H9 (cell line): ENCODE results near the gene MLLT3. TPM values are rescaled to one million over a fixed set of nuclear protein-coding genes. Genes with fewer than 3 reads are reported as not detected.

ENCODE experiments used
- DNase-seq: peaks from one replicate; pipeline ENCODE4 v3.0.0-alpha.2; 2017
- H2AFZ ChIP-seq: one replicate; pipeline ENCODE4 v1.6.1; 2013; ENCODE audit warnings: mild to moderate bottlenecking, low read length, control low read depth, moderate library complexity
- H2AK5ac ChIP-seq: 2 replicates; pipeline ENCODE4 v1.6.1; 2013; ENCODE audit warnings: low read length, control low read depth, mixed read lengths; ENCODE audit not compliant: insufficient read length
- H2BK120ac ChIP-seq: one replicate; pipeline ENCODE4 v1.6.1; 2013; ENCODE audit warnings: low read depth, mild to moderate bottlenecking, low read length, control low read depth, inconsistent platforms; ENCODE audit not compliant: poor library complexity, severe bottlenecking
- H2BK12ac ChIP-seq: 2 replicates; pipeline ENCODE4 v1.6.1; 2013; ENCODE audit warnings: low read length, control low read depth, mixed read lengths, low read depth; ENCODE audit not compliant: insufficient read length
- H2BK15ac ChIP-seq: 2 replicates; pipeline ENCODE4 v1.6.1; 2013; ENCODE audit warnings: low read depth, low read length, control low read depth
- H2BK20ac ChIP-seq: one replicate; pipeline ENCODE4 v1.6.1; 2013; ENCODE audit warnings: low read depth, mild to moderate bottlenecking, low read length, control low read depth, inconsistent platforms; ENCODE audit not compliant: poor library complexity, severe bottlenecking
- H2BK5ac ChIP-seq: 2 replicates; pipeline ENCODE4 v1.6.1; 2013; ENCODE audit warnings: low read length, control low read depth, mixed read lengths; ENCODE audit not compliant: insufficient read length
- H3K14ac ChIP-seq: 2 replicates; pipeline ENCODE4 v1.6.1; 2013; ENCODE audit warnings: low read length, control low read depth; ENCODE audit not compliant: insufficient read depth
- H3K18ac ChIP-seq: 2 replicates; pipeline ENCODE4 v1.6.1; 2013; ENCODE audit warnings: low read depth, mild to moderate bottlenecking, mixed read lengths, low read length, control low read depth; ENCODE audit not compliant: insufficient read length
- H3K23ac ChIP-seq: 2 replicates; pipeline ENCODE4 v1.6.1; 2013; ENCODE audit warnings: low read length, control low read depth, mixed read lengths, low read depth; ENCODE audit not compliant: insufficient read length
- H3K23me2 ChIP-seq: 2 replicates; pipeline ENCODE4 v1.6.1; 2013; ENCODE audit warnings: low read depth, mild to moderate bottlenecking, mixed read lengths, low read length, control low read depth; ENCODE audit not compliant: insufficient read length, poor library complexity, severe bottlenecking
- H3K27ac ChIP-seq: 2 replicates; pipeline ENCODE4 v1.5.1; 2013; ENCODE audit warnings: low read length, control low read depth, mixed read lengths, low read depth; ENCODE audit not compliant: insufficient read length
- H3K27me3 ChIP-seq: 2 replicates; pipeline ENCODE4 v1.6.1; 2013; ENCODE audit warnings: low read length, control low read depth, inconsistent platforms; ENCODE audit not compliant: insufficient read depth
- H3K4ac ChIP-seq: 2 replicates; pipeline ENCODE4 v1.6.1; 2013; ENCODE audit warnings: low read depth, mild to moderate bottlenecking, control low read depth, inconsistent platforms, low read length, moderate library complexity
- H3K4me1 ChIP-seq: 2 replicates; pipeline ENCODE4 v1.6.1; 2013; ENCODE audit warnings: low read length, control low read depth, inconsistent platforms; ENCODE audit not compliant: insufficient read depth
- H3K4me2 ChIP-seq: 2 replicates; pipeline ENCODE4 v1.6.1; 2013; ENCODE audit warnings: low read length, control low read depth, mixed read lengths; ENCODE audit not compliant: insufficient read length, insufficient read depth
- H3K56ac ChIP-seq: 2 replicates; pipeline ENCODE4 v1.6.1; 2013; ENCODE audit warnings: low read depth, mild to moderate bottlenecking, mixed read lengths, low read length, control low read depth; ENCODE audit not compliant: insufficient read length
- H3K79me1 ChIP-seq: 2 replicates; pipeline ENCODE4 v1.6.1; 2013; ENCODE audit warnings: low read depth, mild to moderate bottlenecking, moderate library complexity, low read length, control low read depth, inconsistent platforms; ENCODE audit not compliant: insufficient read depth, poor library complexity, severe bottlenecking
- H3K79me2 ChIP-seq: 2 replicates; pipeline ENCODE4 v1.6.1; 2013; ENCODE audit warnings: low read length, control low read depth, inconsistent platforms; ENCODE audit not compliant: insufficient read depth
- H3K9ac ChIP-seq: 2 replicates; pipeline ENCODE4 v1.6.1; 2013; ENCODE audit warnings: low read length, control low read depth, mixed read lengths; ENCODE audit not compliant: insufficient read length; ENCODE audit errors: extremely low read depth
- H3K9me3 ChIP-seq: one replicate; pipeline ENCODE4 v1.6.1; 2013; ENCODE audit warnings: low read depth, low read length, inconsistent platforms; ENCODE audit not compliant: control insufficient read depth
- H3T11ph ChIP-seq: one replicate; pipeline ENCODE4 v1.6.1; 2013; ENCODE audit warnings: mild to moderate bottlenecking, low read length, control low read depth, inconsistent platforms
- H4K20me1 ChIP-seq: one replicate; pipeline ENCODE4 v1.6.1; 2013; ENCODE audit not compliant: control insufficient read depth, insufficient read length, insufficient read depth
- H4K5ac ChIP-seq: 2 replicates; pipeline ENCODE4 v1.6.1; 2013; ENCODE audit warnings: low read depth, mild to moderate bottlenecking, mixed read lengths, low read length, control low read depth; ENCODE audit not compliant: insufficient read length
- H4K8ac ChIP-seq: replicated peaks from 2 replicates; pipeline ENCODE4 v1.6.1; 2013; ENCODE audit warnings: low read length, control low read depth, mixed read lengths, low read depth; ENCODE audit not compliant: insufficient read length
- H4K91ac ChIP-seq: 2 replicates; pipeline ENCODE4 v1.6.1; 2013; ENCODE audit warnings: low read depth, mild to moderate bottlenecking, moderate library complexity, mixed read lengths, low read length, control low read depth; ENCODE audit not compliant: insufficient read length
- H3K27ac Mint-ChIP-seq, 3 experiments: 2 replicates in 2 of 3; 3 replicates in 1 of 3; pipeline ENCODE4 v1.8.0; 2020 to 2021; ENCODE audit warnings: mixed read lengths in 3 of 3, mild to moderate bottlenecking in 1 of 3, moderate library complexity in 1 of 3
- H3K27me3 Mint-ChIP-seq: 2 replicates; pipeline ENCODE4 v1.8.0; 2021; ENCODE audit warnings: low read depth, mild to moderate bottlenecking, moderate library complexity, mixed read lengths
- H3K36me3 Mint-ChIP-seq, 3 experiments: 2 replicates in 2 of 3; 3 replicates in 1 of 3; pipeline ENCODE4 v1.8.0; 2020 to 2021; ENCODE audit warnings: low read depth in 3 of 3, mixed read lengths in 3 of 3; ENCODE audit not compliant: insufficient read depth in 1 of 3
- H3K4me1 Mint-ChIP-seq, 2 experiments: 2 replicates each; pipeline ENCODE4 v1.8.0; 2020; ENCODE audit warnings: mixed read lengths in 2 of 2
- H3K4me3 Mint-ChIP-seq, 2 experiments: 2 replicates in 1 of 2; 3 replicates in 1 of 2; pipeline ENCODE4 v1.8.0; 2020 to 2021; ENCODE audit warnings: mild to moderate bottlenecking in 2 of 2, mixed read lengths in 2 of 2, moderate library complexity in 1 of 2
- H3K9me3 Mint-ChIP-seq, 2 experiments: 2 replicates in 1 of 2; 3 replicates in 1 of 2; pipeline ENCODE4 v1.8.0; 2020; ENCODE audit warnings: mild to moderate bottlenecking in 2 of 2, mixed read lengths in 2 of 2, moderate library complexity in 1 of 2
- CTCF ChIP-seq: fragments of 200-600 bp; sonication (generic); conservative IDR thresholded peaks from 3 replicates; pipeline ENCODE4 v1.8.0; 2021; ENCODE audit warnings: antibody characterized with exemption, mild to moderate bottlenecking
- WGBS: extraction: QIAGEN DNeasy Blood & Tissue Kit; methylation state at CpG from one replicate; pipeline ENCODE4 v1.1.7; 2013; ENCODE audit warnings: missing lambda C conversion rate, low lambda C conversion rate, mixed read lengths; ENCODE audit not compliant: insufficient read length; ENCODE audit errors: extremely low coverage; 5-methylcytosine and 5-hydroxymethylcytosine counted together
- total RNA-seq: library from RNA; stranded (reverse); gene quantifications from 2 replicates; pipeline ENCODE4 v1.2.1, GENCODE V29; 2021

MLLT3 gene
- total RNA-seq, 1 experiment from 2014 or later: 3.9 TPM

- no CpG with 5 or more reads among the region's 6 CpGs for WGBS
- no peaks in the 10 kb centered on the region for H3K9me3 ChIP-seq
- H3K23me2 ChIP-seq: no peaks in the 10 kb centered on the region
- H3K79me1 ChIP-seq: no peaks in the 10 kb centered on the region
- no peak overlapping the region for H3K18ac ChIP-seq
- no peak overlapping the region for H4K5ac ChIP-seq
- no peaks in the 10 kb centered on the region for H3K27me3 ChIP-seq
- no peak overlapping the region for H3K4ac ChIP-seq
- Mint-ChIP-seq H3K36me3 (no peaks in the 10 kb centered on the region), H3K9me3 (no peaks in the 10 kb centered on the region), H3K27me3 (no peaks in the 10 kb centered on the region), H3K4me1 (peaks cover 19 to 21% of the 10 kb centered on the region in 2 experiments), H3K27ac (no peak overlapping the region), H3K4me3 (no peak overlapping the region)
- H2BK12ac ChIP-seq: no peak overlapping the region
- no peak overlapping the region for H3K9ac ChIP-seq
- H2AK5ac ChIP-seq: no peak overlapping the region
- H4K8ac ChIP-seq: no peak overlapping the region
- no peak overlapping the region for H4K91ac ChIP-seq
- no peak overlapping the region for H3K27ac ChIP-seq
- no peak overlapping the region for H2BK120ac ChIP-seq
- H3K56ac ChIP-seq: no peak overlapping the region
- H3K79me2 ChIP-seq: no peaks in the 10 kb centered on the region
- H3K4me2 ChIP-seq: no peak overlapping the region
- H3K14ac ChIP-seq: no peak overlapping the region
- no peak for TF ChIP-seq CTCF
- H2BK5ac ChIP-seq: no peak overlapping the region
- H3T11ph ChIP-seq: no peak overlapping the region
- no peak overlapping the region for H2BK20ac ChIP-seq
- peaks cover 4% of the 10 kb centered on the region; the same call in 1 of the 2 replicates for H3K4me1 ChIP-seq
- H4K20me1 ChIP-seq: no peaks in the 10 kb centered on the region
- H2BK15ac ChIP-seq: no peak overlapping the region
- no peak for DNase-seq
- H3K23ac ChIP-seq: no peak overlapping the region
- H2AFZ ChIP-seq: no peak overlapping the region
Observed at GRCh38 chr9:20349568-20349967, 272.7 kb downstream of the MLLT3 start.
